ENCODE data around the gene TRIM2.

The TRIM2 gene

GRCh38 chr4:153169776-153170175 lies 34.5 kb upstream of the TRIM2 start:
- DNase-seq (ENCODE audit: insufficient read length, low spot score) = no peak
- FAIRE-seq = no peak
- no peak for TF ChIP-seq PAX5 (IDR thresholded peaks at IDR 0.05; ENCODE audit: insufficient read depth, low read length, severe bottlenecking)
- no peak for TF ChIP-seq SPI1 (IDR thresholded peaks at IDR 0.05; ENCODE audit: low read depth, low read length)
- TF ChIP-seq POLR2A (IDR thresholded peaks at IDR 0.05; ENCODE audit: low read depth, low read length) = no peak
- TF ChIP-seq POU2F2 (IDR thresholded peaks at IDR 0.05; ENCODE audit: low read depth, low read length) = no peak
- no peak for TF ChIP-seq POLR2AphosphoS5 (IDR thresholded peaks at IDR 0.05; ENCODE audit: low read depth, low read length)

GRCh38 chr4:153170407-153170806 lies 33.8 kb upstream of the TRIM2 start:
- no peak for FAIRE-seq

GRCh38 chr4:153174821-153175567 lies 29.2 kb upstream of the TRIM2 start:
- FAIRE-seq (no peak), DNase-seq (ENCODE audit: insufficient read length, low spot score) (no peak)
- TF ChIP-seq PAX5 (IDR thresholded peaks at IDR 0.05; ENCODE audit: insufficient read depth, low read length, severe bottlenecking) (no peak), POU2F2 (IDR thresholded peaks at IDR 0.05; ENCODE audit: low read depth, low read length) (no peak), POLR2AphosphoS5 (IDR thresholded peaks at IDR 0.05; ENCODE audit: low read depth, low read length) (no peak), SPI1 (IDR thresholded peaks at IDR 0.05; ENCODE audit: low read depth, low read length) (no peak), POLR2A (IDR thresholded peaks at IDR 0.05; ENCODE audit: low read depth, low read length) (no peak), TAF1 (IDR thresholded peaks at IDR 0.05; ENCODE audit: low read depth, low read length) (no peak)

More at GRCh38 chr4:153170407-153170806, 33.8 kb upstream of the TRIM2 start:
- TF ChIP-seq SPI1 (IDR thresholded peaks at IDR 0.05; ENCODE audit: low read depth, low read length) (no peak), PAX5 (IDR thresholded peaks at IDR 0.05; ENCODE audit: insufficient read depth, low read length, severe bottlenecking) (no peak), POLR2AphosphoS5 (IDR thresholded peaks at IDR 0.05; ENCODE audit: low read depth, low read length) (no peak), POU2F2 (IDR thresholded peaks at IDR 0.05; ENCODE audit: low read depth, low read length) (no peak), POLR2A (IDR thresholded peaks at IDR 0.05; ENCODE audit: low read depth, low read length) (no peak), TAF1 (IDR thresholded peaks at IDR 0.05; ENCODE audit: low read depth, low read length) (no peak)
- DNase-seq (ENCODE audit: insufficient read length, low spot score) = no peak

GRCh38 chr4:153176938-153177337 lies 27.3 kb upstream of the TRIM2 start:
- FAIRE-seq (no peak), DNase-seq (ENCODE audit: insufficient read length, low spot score) (no peak)
- no peak for TF ChIP-seq SPI1 (IDR thresholded peaks at IDR 0.05; ENCODE audit: low read depth, low read length)
- no peak for TF ChIP-seq TAF1 (IDR thresholded peaks at IDR 0.05; ENCODE audit: low read depth, low read length)
- no peak for TF ChIP-seq POU2F2 (IDR thresholded peaks at IDR 0.05; ENCODE audit: low read depth, low read length)
- no peak for TF ChIP-seq POLR2AphosphoS5 (IDR thresholded peaks at IDR 0.05; ENCODE audit: low read depth, low read length)
- no peak for TF ChIP-seq POLR2A (IDR thresholded peaks at IDR 0.05; ENCODE audit: low read depth, low read length)
- no peak for TF ChIP-seq PAX5 (IDR thresholded peaks at IDR 0.05; ENCODE audit: insufficient read depth, low read length, severe bottlenecking)

GRCh38 chr4:153177841-153178240 lies 26.4 kb upstream of the TRIM2 start:
- FAIRE-seq (no peak), DNase-seq (ENCODE audit: insufficient read length, low spot score) (no peak)
- TF ChIP-seq POLR2AphosphoS5 (IDR thresholded peaks at IDR 0.05; ENCODE audit: low read depth, low read length) (no peak), POU2F2 (IDR thresholded peaks at IDR 0.05; ENCODE audit: low read depth, low read length) (no peak), TAF1 (IDR thresholded peaks at IDR 0.05; ENCODE audit: low read depth, low read length) (no peak), POLR2A (IDR thresholded peaks at IDR 0.05; ENCODE audit: low read depth, low read length) (no peak), SPI1 (IDR thresholded peaks at IDR 0.05; ENCODE audit: low read depth, low read length) (no peak), PAX5 (IDR thresholded peaks at IDR 0.05; ENCODE audit: insufficient read depth, low read length, severe bottlenecking) (no peak)

- TF ChIP-seq SPI1 (IDR thresholded peaks at IDR 0.05; ENCODE audit: low read depth, low read length) (no peak), PAX5 (IDR thresholded peaks at IDR 0.05; ENCODE audit: insufficient read depth, low read length, severe bottlenecking) (no peak), POLR2AphosphoS5 (IDR thresholded peaks at IDR 0.05; ENCODE audit: low read depth, low read length) (no peak), POLR2A (IDR thresholded peaks at IDR 0.05; ENCODE audit: low read depth, low read length) (no peak), TAF1 (IDR thresholded peaks at IDR 0.05; ENCODE audit: low read depth, low read length) (no peak), POU2F2 (IDR thresholded peaks at IDR 0.05; ENCODE audit: low read depth, low read length) (no peak)
- no peak for DNase-seq (ENCODE audit: insufficient read length, low spot score)
- FAIRE-seq = no peak
Observed at GRCh38 chr4:153179100-153179499, 25.1 kb upstream of the TRIM2 start.

- FAIRE-seq = no peak
- no peak for TF ChIP-seq POU2F2 (IDR thresholded peaks at IDR 0.05; ENCODE audit: low read depth, low read length)
- TF ChIP-seq SPI1 (IDR thresholded peaks at IDR 0.05; ENCODE audit: low read depth, low read length) = no peak
- no peak for TF ChIP-seq PAX5 (IDR thresholded peaks at IDR 0.05; ENCODE audit: insufficient read depth, low read length, severe bottlenecking)
- no peak for DNase-seq (ENCODE audit: insufficient read length, low spot score)
Observed at GRCh38 chr4:153181293-153181692, 22.9 kb upstream of the TRIM2 start.

- no peak for DNase-seq (ENCODE audit: insufficient read length, low spot score)
- TF ChIP-seq POU2F2 (IDR thresholded peaks at IDR 0.05; ENCODE audit: low read depth, low read length) (no peak), POLR2A (IDR thresholded peaks at IDR 0.05; ENCODE audit: low read depth, low read length) (no peak), SPI1 (IDR thresholded peaks at IDR 0.05; ENCODE audit: low read depth, low read length) (no peak), POLR2AphosphoS5 (IDR thresholded peaks at IDR 0.05; ENCODE audit: low read depth, low read length) (no peak)
- FAIRE-seq = no peak
Observed at GRCh38 chr4:153181700-153182099, 22.5 kb upstream of the TRIM2 start.

GRCh38 chr4:153183146-153183545 lies 21.1 kb upstream of the TRIM2 start:
- TF ChIP-seq POLR2AphosphoS5 (IDR thresholded peaks at IDR 0.05; ENCODE audit: low read depth, low read length) = no peak
- no peak for DNase-seq (ENCODE audit: insufficient read length, low spot score)
- no peak for FAIRE-seq

GRCh38 chr4:153185331-153185852 lies 18.9 kb upstream of the TRIM2 start:
- TF ChIP-seq POLR2A (IDR thresholded peaks at IDR 0.05; ENCODE audit: low read depth, low read length) = no peak
- TF ChIP-seq PAX5 (IDR thresholded peaks at IDR 0.05; ENCODE audit: insufficient read depth, low read length, severe bottlenecking) = no peak
- no peak for TF ChIP-seq SPI1 (IDR thresholded peaks at IDR 0.05; ENCODE audit: low read depth, low read length)
- no peak for TF ChIP-seq TAF1 (IDR thresholded peaks at IDR 0.05; ENCODE audit: low read depth, low read length)
- TF ChIP-seq POLR2AphosphoS5 (IDR thresholded peaks at IDR 0.05; ENCODE audit: low read depth, low read length) = no peak
- TF ChIP-seq POU2F2 (IDR thresholded peaks at IDR 0.05; ENCODE audit: low read depth, low read length) = no peak
- no peak for FAIRE-seq

More at GRCh38 chr4:153185331-153185852, 18.9 kb upstream of the TRIM2 start:
- no peak for DNase-seq (ENCODE audit: insufficient read length, low spot score)

Measured in GM12891 (cell line).